B cell (primary cell): ENCODE results near the gene PLCG1. TPM values are rescaled to one million over a fixed set of nuclear protein-coding genes. Genes with fewer than 3 reads are reported as not detected.

Experiments
- ATAC-seq: fragments of 200-7000 bp; cut with Tn5 transposase; one replicate; pipeline ENCODE4 v1.10.0; 2021; ENCODE audit warnings: low read depth, mild to moderate bottlenecking, moderate number of reproducible peaks, moderate library complexity
- CTCF ChIA-PET: fragments of 350-600 bp; sonication (Branson Sonifier 250); formaldehyde crosslinking; loops from one replicate; lab custom pipeline; 2021; ENCODE audit warnings: antibody characterized with exemption, inconsistent platforms; lab: Charles Lee
- POLR2A ChIA-PET: fragments of 350-600 bp; sonication (Branson Sonifier 250); formaldehyde crosslinking; loops from one replicate; lab custom pipeline; 2021; ENCODE audit warnings: antibody characterized with exemption; lab: Charles Lee
- DNase-seq: peaks from one replicate; pipeline ENCODE4 v3.0.0; 2013
- H2AFZ ChIP-seq: 2 replicates; pipeline ENCODE4 v1.6.1; 2012; ENCODE audit warnings: mild to moderate bottlenecking, low read depth, low read length; ENCODE audit not compliant: insufficient read depth, poor library complexity, severe bottlenecking
- H3K27ac ChIP-seq, 2 donors: 1 replicate in 1 of 2; 2 replicates in 1 of 2; pipeline ENCODE4 v1.5.1; 2012 to 2013; ENCODE audit warnings: low read length in 2 of 2, mild to moderate bottlenecking in 2 of 2, moderate library complexity in 1 of 2
- H3K27me3 ChIP-seq, 4 experiments: fragments of 200-600 bp in 1 of 4; sonication (generic) in 1 of 4; replicated peaks in 1 of 4; 1 replicate in 2 of 4; 2 replicates in 2 of 4; pipeline versions ENCODE4 v1.6.1 to v1.7.0; 2013 to 2016; ENCODE audit warnings: low read length in 3 of 4, mild to moderate bottlenecking in 2 of 4, mixed read lengths in 1 of 4, moderate library complexity in 1 of 4; ENCODE audit not compliant: insufficient read depth in 4 of 4, control insufficient read depth in 3 of 4; ENCODE audit errors: control extremely low read depth in 1 of 4
- H3K36me3 ChIP-seq, 2 experiments: replicated peaks in 1 of 2; 1 replicate in 1 of 2; 2 replicates in 1 of 2; pipeline versions ENCODE4 v1.6.1 to v1.7.1; 2013; ENCODE audit warnings: low read length in 1 of 2; ENCODE audit not compliant: insufficient read depth in 2 of 2, control insufficient read depth in 1 of 2; ENCODE audit errors: control extremely low read depth in 1 of 2, extremely low read depth in 1 of 2
- H3K4me1 ChIP-seq, 2 donors: fragments of 200-600 bp in 1 of 2; sonication (generic) in 1 of 2; 1 replicate in 1 of 2; 2 replicates in 1 of 2; pipeline versions ENCODE4 v1.5.1 to v1.6.1; 2013 to 2017; ENCODE audit warnings: low read length in 2 of 2; ENCODE audit not compliant: control insufficient read depth in 2 of 2, insufficient read depth in 2 of 2
- H3K4me2 ChIP-seq: replicated peaks from 2 replicates; pipeline ENCODE3; 2012; ENCODE audit warnings: mild to moderate bottlenecking, low read depth, low read length; ENCODE audit not compliant: poor library complexity, severe bottlenecking
- H3K4me3 ChIP-seq, 5 experiments: fragments of 200-600 bp in 1 of 5; sonication (generic) in 1 of 5; 1 replicate in 3 of 5; 2 replicates in 2 of 5; pipeline versions ENCODE4 v1.5.1 to v1.7.0; 2011 to 2016; ENCODE audit warnings: low read length in 4 of 5, mild to moderate bottlenecking in 4 of 5, low read depth in 2 of 5, control low read depth in 1 of 5, moderate library complexity in 1 of 5; ENCODE audit not compliant: insufficient read depth in 1 of 5; ENCODE audit errors: control extremely low read depth in 1 of 5, extremely low read depth in 1 of 5
- H3K79me2 ChIP-seq: fragments of 200-600 bp; sonication (generic); one replicate; pipeline ENCODE4 v1.6.0; 2016; ENCODE audit warnings: low read length; ENCODE audit not compliant: control insufficient read depth, insufficient read depth
- H3K9ac ChIP-seq: fragments of 200-600 bp; sonication (generic); 2 replicates; pipeline ENCODE4 v1.6.1; 2017; ENCODE audit warnings: mild to moderate bottlenecking, low read length, moderate library complexity
- H3K9me3 ChIP-seq, 3 donors: one replicate each; pipeline versions ENCODE4 v1.6.1 to v1.7.1; 2013; ENCODE audit warnings: low read length in 2 of 3; ENCODE audit not compliant: control insufficient read depth in 2 of 3, insufficient read depth in 1 of 3; ENCODE audit errors: control extremely low read depth in 1 of 3
- H4K20me1 ChIP-seq: 2 replicates; pipeline ENCODE4 v1.6.0; 2012; ENCODE audit warnings: mild to moderate bottlenecking, low read length; ENCODE audit not compliant: insufficient read depth, control insufficient read depth, poor library complexity, severe bottlenecking
- H3K27ac Mint-ChIP-seq: one replicate; pipeline ENCODE4 v1.8.0; 2021; ENCODE audit warnings: mixed read lengths
- H3K27me3 Mint-ChIP-seq: one replicate; pipeline ENCODE4 v1.8.0; 2021; ENCODE audit warnings: mixed read lengths
- H3K4me1 Mint-ChIP-seq: one replicate; pipeline ENCODE4 v1.8.0; 2021; ENCODE audit warnings: mixed read lengths
- H3K4me3 Mint-ChIP-seq: one replicate; pipeline ENCODE4 v1.8.0; 2021; ENCODE audit warnings: mixed read lengths
- H3K9me3 Mint-ChIP-seq: one replicate; pipeline ENCODE4 v1.8.0; 2022; ENCODE audit warnings: mixed read lengths; ENCODE audit not compliant: insufficient read depth
- EZH2 ChIP-seq: IDR thresholded peaks from 2 replicates; pipeline ENCODE4 v1.6.1; 2012; ENCODE audit warnings: borderline replicate concordance, low read depth, mild to moderate bottlenecking, moderate library complexity, low read length; ENCODE audit not compliant: insufficient read depth, poor library complexity, severe bottlenecking
- WGBS: methylation state at CpG from one replicate; pipeline ENCODE4 v1.1.5; 2013; ENCODE audit warnings: missing lambda C conversion rate; ENCODE audit not compliant: insufficient coverage; 5-methylcytosine and 5-hydroxymethylcytosine counted together
- intact Hi-C: fragments of 100-400 bp; cut with micrococcal nuclease; formaldehyde crosslinking; loops from one replicate; pipeline ENCODE4 v1.10.0; 2022
- polyA plus RNA-seq: library from polyadenylated mRNA; depleted of rRNA; stranded (reverse); fragments of >200 nt; gene quantifications from 2 replicates; pipeline ENCODE4 v1.2.3, GENCODE V29; 2012
- total RNA-seq, 2 donors: library from RNA; stranded (reverse); fragments of 120-200 nt in 1 of 2; gene quantifications; 1 replicate in 1 of 2; 2 replicates in 1 of 2; pipeline versions ENCODE4 v1.2.3 to v1.2.4, GENCODE V29; 2013 to 2022
- TF ChIP-seq, protein P1 (sequence below): fragments of 200-600 bp; IDR thresholded peaks from one replicate; pipeline ENCODE4 v1.8.0; 2022; ENCODE audit warnings: antibody characterized with exemption, mild to moderate bottlenecking

Gene PLCG1
- total and polyA plus RNA-seq, 2 donors (not counting 1 experiment from before 2014, with no cell fraction given), result 98.7 to 101 TPM

DNA sequence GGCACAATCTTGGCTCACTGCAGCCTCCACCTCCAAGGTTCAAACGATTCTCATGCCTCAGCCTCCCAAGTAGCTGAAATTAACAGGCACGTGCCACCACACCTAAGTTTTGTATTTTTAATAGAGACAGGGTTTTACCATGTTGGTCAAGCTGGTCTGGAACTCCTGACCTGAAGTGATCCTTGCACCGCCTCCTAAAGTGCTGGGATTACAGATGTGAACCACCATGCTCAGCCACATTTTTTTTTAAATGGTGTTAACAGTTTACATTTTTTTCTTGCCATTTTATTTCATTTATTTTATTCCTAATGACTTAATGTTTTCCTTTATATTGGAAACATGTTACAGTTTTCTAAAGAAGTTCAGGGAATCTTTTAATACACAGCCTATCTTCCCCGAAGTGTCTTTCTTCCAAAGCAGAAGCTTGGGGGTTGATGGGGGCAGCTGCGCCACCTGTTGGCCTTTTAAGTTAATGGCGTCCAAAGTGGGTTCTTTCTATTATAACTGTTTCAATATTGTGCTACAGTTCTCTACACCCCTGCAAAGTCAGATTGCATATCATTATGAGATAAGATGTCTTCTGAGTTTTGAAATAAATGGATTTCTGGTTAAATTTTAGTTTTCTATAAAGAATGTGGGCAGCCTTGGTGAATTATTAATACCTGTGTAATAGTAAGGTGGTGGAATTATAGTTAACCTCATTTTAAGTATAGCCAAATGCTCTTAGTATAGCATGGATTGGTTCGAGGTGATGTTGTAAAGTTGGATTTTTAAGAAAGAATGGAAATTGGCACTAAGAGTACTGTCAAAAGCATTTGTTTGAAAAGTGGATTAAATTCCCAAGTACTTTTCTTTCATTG lies 42.0 kb upstream of the PLCG1 start:
- Histone ChIP-seq H3K4me3 (no peak overlapping the region), H3K9ac (no peak overlapping the region), H2AFZ (no peak overlapping the region), H3K4me2 (no peak overlapping the region), H3K27ac (no peak overlapping the region), H3K27me3 (no peaks in the 10 kb centered on the region), H3K4me1 (no peaks in the 10 kb centered on the region), H3K36me3 (peaks cover 12 to 67% of the 10 kb centered on the region in 2 experiments), H3K79me2 (peaks cover 6% of the 10 kb centered on the region), H3K9me3 (no peaks in the 10 kb centered on the region), H4K20me1 (peaks cover 11% of the 10 kb centered on the region)
- Mint-ChIP-seq H3K27me3 (no peaks in the 10 kb centered on the region), H3K4me3 (no peak overlapping the region), H3K27ac (no peak overlapping the region), H3K9me3 (no peaks in the 10 kb centered on the region), H3K4me1 (no peaks in the 10 kb centered on the region)
- TF ChIP-seq EZH2, result no peak
- TF ChIP-seq, protein P1, sequence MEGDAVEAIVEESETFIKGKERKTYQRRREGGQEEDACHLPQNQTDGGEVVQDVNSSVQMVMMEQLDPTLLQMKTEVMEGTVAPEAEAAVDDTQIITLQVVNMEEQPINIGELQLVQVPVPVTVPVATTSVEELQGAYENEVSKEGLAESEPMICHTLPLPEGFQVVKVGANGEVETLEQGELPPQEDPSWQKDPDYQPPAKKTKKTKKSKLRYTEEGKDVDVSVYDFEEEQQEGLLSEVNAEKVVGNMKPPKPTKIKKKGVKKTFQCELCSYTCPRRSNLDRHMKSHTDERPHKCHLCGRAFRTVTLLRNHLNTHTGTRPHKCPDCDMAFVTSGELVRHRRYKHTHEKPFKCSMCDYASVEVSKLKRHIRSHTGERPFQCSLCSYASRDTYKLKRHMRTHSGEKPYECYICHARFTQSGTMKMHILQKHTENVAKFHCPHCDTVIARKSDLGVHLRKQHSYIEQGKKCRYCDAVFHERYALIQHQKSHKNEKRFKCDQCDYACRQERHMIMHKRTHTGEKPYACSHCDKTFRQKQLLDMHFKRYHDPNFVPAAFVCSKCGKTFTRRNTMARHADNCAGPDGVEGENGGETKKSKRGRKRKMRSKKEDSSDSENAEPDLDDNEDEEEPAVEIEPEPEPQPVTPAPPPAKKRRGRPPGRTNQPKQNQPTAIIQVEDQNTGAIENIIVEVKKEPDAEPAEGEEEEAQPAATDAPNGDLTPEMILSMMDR, result peak; percentile 96
- ChIA-PET POLR2A (no interaction called here), CTCF (interaction anchor here (0.5 to 8.9 kb wide), 37 partner anchors 9 to 644 kb away, joined by 3 to 204 read pairs (median 4); partner anchors contain the start of gene LPIN3)
- DNase-seq (peak; percentile 76), ATAC-seq (peak; percentile 74)
- 100% methylated on average over 2 of the region's 7 CpGs for WGBS
- intact Hi-C loops, result loop anchor here (1.0 kb wide), 2 partner anchors 105 to 127 kb away; no protein-coding TSS in a partner anchor

DNA sequence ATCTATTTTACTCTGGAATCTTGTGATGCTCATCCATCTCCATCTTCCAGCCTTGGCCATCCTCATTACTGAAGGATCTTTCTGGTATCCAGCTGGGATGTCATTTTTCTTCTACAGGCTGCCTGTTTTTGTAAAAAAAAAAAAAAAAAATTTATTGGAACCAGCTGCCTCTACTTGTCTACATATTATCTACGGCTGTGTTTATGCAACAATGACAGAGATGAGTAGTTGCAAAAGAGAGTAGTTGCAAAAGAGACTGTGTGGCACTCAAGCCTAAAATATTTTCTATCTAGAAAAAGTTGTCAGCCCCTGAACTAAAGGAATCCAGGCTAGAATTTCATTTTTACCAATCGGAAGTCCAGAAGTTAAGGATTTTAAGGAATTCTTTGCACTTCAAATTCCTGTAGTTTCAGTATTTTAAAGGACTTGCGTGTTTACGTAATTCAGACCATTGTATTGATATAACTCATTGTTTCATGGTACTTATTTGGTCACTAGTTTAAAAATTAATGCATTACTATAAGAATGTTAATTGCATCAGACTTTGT lies 38.6 kb upstream of the PLCG1 start:
- Histone ChIP-seq H3K27ac (no peak overlapping the region), H2AFZ (no peak overlapping the region), H3K9me3 (no peaks in the 10 kb centered on the region), H3K4me3 (no peak overlapping the region), H3K79me2 (peaks cover 6% of the 10 kb centered on the region), H3K4me1 (no peaks in the 10 kb centered on the region), H3K9ac (no peak overlapping the region), H3K36me3 (peaks cover 6 to 84% of the 10 kb centered on the region in 2 experiments), H3K4me2 (no peak overlapping the region), H3K27me3 (no peaks in the 10 kb centered on the region), H4K20me1 (peaks cover 11% of the 10 kb centered on the region)
- Mint-ChIP-seq H3K9me3 (no peaks in the 10 kb centered on the region), H3K4me3 (no peak overlapping the region), H3K4me1 (no peaks in the 10 kb centered on the region), H3K27ac (no peak overlapping the region), H3K27me3 (no peaks in the 10 kb centered on the region)
- no peak for TF ChIP-seq EZH2
- TF ChIP-seq, protein P1, result no peak
- no CpG with 5 or more reads among the region's 4 CpGs for WGBS
- CTCF ChIA-PET, result interaction anchor here (1.7 to 8.9 kb wide), 3 partner anchors 108 to 131 kb away, joined by 5 to 204 read pairs (median 174); no protein-coding TSS in a partner anchor
- intact Hi-C loops, result no loop called here
- POLR2A ChIA-PET, result no interaction called here
- no peak for ATAC-seq
- no peak for DNase-seq
